T-helper 2 cell treated with Interferon-gamma antibody and Interleukin-4, amounts not matched to agents 100 ng/mL and 5 ng/mL, for 36 hours (primary cell): ENCODE results near the gene PRTN3. TPM values are rescaled to one million over a fixed set of nuclear protein-coding genes. Genes with fewer than 3 reads are reported as not detected.
"Not testable (repeated sequence)": the region's sequence is repeated elsewhere in the genome, so short reads cannot be mapped to it uniquely, and the experiment has no call there.

Experiments used
- intact Hi-C: fragments of 100-400 bp; cut with micrococcal nuclease; formaldehyde crosslinking; loops from one replicate; pipeline ENCODE4 v1.15.1; 2023
- total RNA-seq: library from RNA; stranded (reverse); gene quantifications from 2 replicates; pipeline ENCODE4 v1.2.3, GENCODE V29; 2022

PRTN3 gene
- total RNA-seq, 1 donor from 2014 or later, result not detected

DNA sequence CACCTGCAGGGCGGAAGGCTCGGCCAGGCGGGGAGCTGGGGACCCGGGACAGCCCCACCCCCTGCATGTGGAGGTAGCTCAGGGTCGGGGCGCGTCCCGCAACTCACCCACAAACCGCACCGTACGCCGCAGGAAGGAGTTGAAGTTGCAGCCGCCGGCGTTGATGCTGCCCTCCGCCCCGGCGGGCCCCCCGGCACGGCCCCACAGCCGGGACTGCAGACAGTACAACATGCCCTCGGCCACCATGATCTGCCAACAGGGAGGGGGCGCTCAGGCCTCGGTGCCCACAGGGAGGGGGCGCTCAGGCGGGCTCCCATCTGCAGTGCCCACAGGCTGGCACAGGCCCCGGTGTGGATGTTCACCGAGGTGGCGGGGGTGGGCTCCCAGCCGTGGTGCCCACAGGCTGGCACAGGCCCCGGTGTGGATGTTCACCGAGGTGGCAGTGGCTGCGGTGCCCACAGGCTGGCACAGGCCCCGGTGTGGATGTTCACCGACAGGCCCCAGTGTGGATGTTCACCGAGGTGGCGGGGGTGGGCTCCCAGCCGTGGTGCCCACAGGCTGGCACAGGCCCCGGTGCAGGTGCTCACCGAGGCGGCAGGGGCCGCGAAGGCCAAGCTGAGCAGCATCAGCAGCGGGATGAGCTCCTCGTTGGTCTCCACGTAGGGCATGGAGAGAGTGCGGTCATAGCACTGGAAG, 25.6 kb upstream of the PRTN3 start:
- intact Hi-C loops, result no loop called here

GRCh38 chr19:815775-816499, 24.9 kb upstream of the PRTN3 start:
- intact Hi-C loops, result no loop called here

DNA sequence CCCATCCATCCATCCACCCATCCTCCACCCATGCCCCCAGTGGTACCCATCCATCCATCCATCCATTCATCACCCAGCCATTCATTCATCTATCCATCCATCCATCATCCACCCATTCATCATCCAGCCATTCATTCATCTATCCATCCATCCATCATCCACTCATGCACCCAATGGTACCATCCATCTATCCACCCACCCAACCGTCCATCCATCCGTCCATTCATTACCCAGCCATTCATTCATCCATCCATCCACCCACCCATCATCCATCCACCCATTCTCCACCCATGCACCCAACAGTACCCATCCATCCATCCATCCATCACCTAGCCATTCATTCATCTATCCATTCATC, 24.3 kb upstream of the PRTN3 start:
- intact Hi-C loops, result no loop called here

GRCh38 chr19:820212-820611, 20.6 kb upstream of the PRTN3 start:
- intact Hi-C loops, result not testable (repeated sequence)

- intact Hi-C loops, result no loop called here
These were observed 19.5 kb upstream of the PRTN3 start for GRCh38 chr19:821231-821824.

GRCh38 chr19:821825-822503, 18.8 kb upstream of the PRTN3 start, which contains the start of gene PLPPR3:
TSS of gene PLPPR3 (minus strand) at chr19:821955. CDS start at chr19:821559, 396 bp downstream.
- intact Hi-C loops, result no loop called here

DNA sequence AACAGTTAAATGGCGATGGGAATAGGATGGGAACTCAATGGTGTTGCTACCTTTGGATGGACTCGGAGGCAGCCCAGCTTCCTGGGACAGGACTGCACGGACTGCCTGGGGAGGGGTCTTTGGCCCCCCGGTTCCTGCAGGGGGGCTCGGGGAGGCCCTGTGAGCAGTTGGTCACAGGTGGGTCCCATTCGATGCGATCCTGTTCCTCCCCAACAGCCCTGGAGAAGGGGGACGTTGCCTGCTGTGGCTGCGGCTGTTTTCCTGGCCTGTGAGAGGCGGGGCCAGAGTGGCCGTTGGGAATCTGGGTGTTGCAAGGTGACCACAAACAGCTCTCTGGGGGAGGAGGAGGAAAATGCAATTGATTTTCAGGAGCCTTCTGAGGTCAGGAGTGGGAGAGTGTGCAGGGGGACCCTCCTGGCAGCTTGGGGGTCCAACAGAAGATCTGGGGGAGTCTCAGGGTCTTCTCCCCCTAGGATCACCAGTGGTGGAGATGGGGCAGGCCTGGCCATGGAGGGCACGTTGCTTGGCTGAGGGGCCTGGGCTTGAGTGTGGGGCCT, 17.2 kb upstream of the PRTN3 start:
- intact Hi-C loops, result no loop called here

DNA sequence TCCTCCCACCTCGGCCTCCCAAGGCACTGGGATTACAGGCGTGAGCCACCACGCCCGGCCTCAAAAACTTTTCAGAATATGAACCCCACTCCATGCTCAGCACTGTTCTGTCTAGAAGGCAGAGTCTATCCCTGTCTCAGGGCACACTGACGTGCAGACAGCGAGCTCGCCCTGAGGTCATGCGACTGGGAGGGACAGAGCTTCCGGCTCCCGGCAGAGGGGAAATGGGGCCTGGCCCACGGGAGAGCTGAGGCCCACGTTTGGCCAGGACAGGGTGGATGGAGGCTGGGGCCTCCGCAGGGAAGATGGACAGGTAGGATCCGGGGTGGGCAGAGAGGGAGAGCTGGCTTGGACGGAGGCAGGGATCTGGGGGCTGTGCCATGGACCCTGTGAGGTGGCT, 15.9 kb upstream of the PRTN3 start:
- intact Hi-C loops, result no loop called here

DNA sequence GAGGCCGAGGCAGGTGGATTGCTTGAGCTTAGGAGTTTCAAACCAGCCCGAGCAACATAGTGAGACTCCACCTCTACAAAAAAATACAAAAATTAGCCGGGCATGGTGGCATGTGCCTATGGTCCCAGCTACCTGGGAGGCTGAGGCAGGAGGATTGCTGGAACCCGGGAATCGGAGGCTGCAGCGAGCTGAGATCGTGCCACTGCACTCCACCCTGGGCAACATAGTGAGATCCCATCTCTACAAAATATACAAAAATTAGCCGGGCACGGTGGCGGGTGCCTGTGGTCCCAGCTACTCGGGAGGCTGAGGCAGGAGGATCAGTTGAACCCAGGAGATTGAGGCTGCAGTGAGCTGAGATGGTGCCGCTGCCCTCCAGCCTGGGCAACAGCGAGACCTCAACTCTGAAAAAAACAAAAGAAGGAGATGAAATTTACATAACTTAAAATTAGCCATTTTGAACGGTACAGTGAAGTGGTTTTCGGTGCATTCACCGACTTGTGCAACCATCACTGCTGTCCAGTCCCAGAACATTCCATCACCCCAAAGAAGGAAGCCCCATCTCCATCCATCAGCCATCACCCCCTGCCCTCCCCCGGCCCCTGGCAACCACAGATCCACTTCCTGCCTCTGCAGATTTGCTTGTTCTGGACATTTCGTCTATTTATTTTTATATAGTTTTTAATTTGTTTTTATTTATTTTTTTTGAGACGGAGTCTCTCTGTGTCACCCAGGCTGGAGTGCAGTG, 14.7 kb upstream of the PRTN3 start:
- intact Hi-C loops, result no loop called here

GRCh38 chr19:827314-827709, 13.5 kb upstream of the PRTN3 start:
- intact Hi-C loops, result no loop called here

DNA sequence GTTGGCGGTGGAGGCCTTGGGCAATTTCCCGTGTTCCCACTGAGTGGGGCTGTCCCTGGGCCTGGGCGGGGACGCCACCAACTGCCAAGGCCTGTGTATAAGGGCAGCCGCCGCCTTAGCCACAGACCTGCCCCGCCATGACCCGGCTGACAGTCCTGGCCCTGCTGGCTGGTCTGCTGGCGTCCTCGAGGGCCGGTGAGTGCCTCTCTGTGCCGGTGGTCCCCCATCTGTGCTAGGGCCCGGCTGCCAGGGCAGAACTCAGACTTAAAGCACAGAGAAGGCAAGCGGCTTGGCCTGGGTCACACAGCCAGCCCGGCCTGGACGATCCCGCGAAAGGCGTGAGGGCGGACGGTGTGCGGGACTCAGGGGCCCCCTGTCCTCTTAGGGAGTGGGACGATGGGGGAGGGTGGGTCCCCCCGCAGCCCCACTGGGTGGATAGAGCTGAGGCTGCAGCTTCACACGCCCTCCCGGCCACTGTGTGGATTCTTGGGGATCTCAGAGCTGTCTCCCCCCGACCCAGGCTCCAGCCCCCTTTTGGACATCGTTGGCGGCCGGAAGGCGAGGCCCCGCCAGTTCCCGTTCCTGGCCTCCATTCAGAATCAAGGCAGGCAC, 13.0 kb upstream of the PRTN3 start, which contains the start of gene AZU1:
Gene AZU1, plus strand, starts transcription at position 128 of the 612 bp plus-strand sequence. Its CDS starts 10 bp downstream, at position 138.
- intact Hi-C loops, result no loop called here

DNA sequence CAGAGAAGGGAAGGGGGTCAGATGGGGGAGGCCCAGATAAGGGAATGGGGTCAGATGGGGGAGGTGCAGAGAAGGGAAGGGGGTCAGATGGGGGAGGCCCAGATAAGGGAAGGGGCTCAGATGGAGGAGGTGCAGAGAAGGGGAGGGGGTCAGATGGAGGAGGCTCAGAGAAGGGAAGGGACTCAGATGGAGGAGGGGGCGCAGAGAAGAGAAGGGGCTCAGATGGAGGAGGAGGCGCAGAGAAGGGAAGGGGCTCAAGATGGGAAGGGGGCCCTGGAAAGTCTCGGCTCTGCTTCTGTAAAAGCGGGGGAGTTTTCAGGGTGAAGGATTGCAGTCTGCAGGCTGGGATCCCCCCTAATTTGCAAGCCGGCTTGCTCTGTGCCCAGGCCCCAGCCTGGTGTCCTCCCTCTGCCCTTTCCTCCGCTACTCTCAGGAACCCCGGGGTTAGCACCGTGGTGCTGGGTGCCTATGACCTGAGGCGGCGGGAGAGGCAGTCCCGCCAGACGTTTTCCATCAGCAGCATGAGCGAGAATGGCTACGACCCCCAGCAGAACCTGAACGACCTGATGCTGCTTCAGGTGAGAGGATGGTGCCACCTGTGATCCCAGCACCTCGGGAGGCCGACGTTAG, 11.6 kb upstream of the PRTN3 start:
- intact Hi-C loops, result no loop called here

- intact Hi-C loops, result no loop called here
These were observed 9.1 kb upstream of the PRTN3 start for GRCh38 chr19:831407-832369.

- intact Hi-C loops, result no loop called here
These were observed 6.6 kb upstream of the PRTN3 start for GRCh38 chr19:834216-834615.

GRCh38 chr19:835210-835810, 5.5 kb upstream of the PRTN3 start:
- intact Hi-C loops, result no loop called here

DNA sequence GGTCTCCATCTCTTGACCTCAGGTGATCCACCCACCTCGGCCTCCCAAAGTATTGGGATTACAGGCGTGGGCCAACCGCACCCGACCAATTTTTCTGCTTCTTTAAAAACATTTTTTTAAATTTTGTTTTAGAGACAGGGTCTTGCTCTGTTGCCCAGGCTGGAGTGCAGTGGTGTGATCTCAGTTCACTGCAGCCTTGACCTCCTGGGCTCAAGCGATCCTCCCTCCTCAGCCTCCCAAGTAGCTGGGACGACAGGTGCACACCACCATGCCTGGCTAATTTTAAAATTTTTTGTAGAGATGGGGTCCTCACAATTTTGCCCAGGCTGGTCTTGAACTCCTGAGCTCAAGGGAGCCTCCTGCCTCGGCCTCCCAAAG, 2.0 kb downstream of the PRTN3 start:
- intact Hi-C loops, result not testable (repeated sequence)

- intact Hi-C loops, result no loop called here
These were observed 2.5 kb downstream of the PRTN3 start for GRCh38 chr19:843180-843835.
